Prostate gland (tissue), 1 donor: Measurements from ENCODE around the gene ADAMTS2.

Experiments used
- POLR2A ChIP-seq: fragments of 450-650 bp; IDR thresholded peaks from one replicate; pipeline ENCODE4 v1.6.1; 2016; ENCODE audit warnings: antibody characterized with exemption, mild to moderate bottlenecking
- POLR2AphosphoS5 ChIP-seq: sonication (generic); formaldehyde crosslinking; IDR thresholded peaks from one replicate; pipeline ENCODE4 v1.6.1; 2017; ENCODE audit warnings: antibody characterized with exemption

GRCh38 chr5:179278546-179278945 lies 66.7 kb downstream of the ADAMTS2 start:
- TF ChIP-seq POLR2AphosphoS5, result no peak
- TF ChIP-seq POLR2A, result no peak
